ENCODE results near the gene GRIN2D.
"Not testable (repeated sequence)": the region's sequence is repeated elsewhere in the genome, so short reads cannot be mapped to it uniquely, and the experiment has no call there.

Gene GRIN2D

GRCh38 chr19:48392006-48392344 lies 1.5 kb upstream of the GRIN2D start:
- peaks cover 27% of the 10 kb centered on the region for H3K79me1 ChIP-seq (ENCODE audit: low read length)
- not testable (repeated sequence) for H2BK5ac ChIP-seq (ENCODE audit: low read depth, low read length, poor library complexity); H2AFZ ChIP-seq (ENCODE audit: insufficient read depth, low read length, poor library complexity); H3K18ac ChIP-seq (ENCODE audit: low read length); H3K4ac ChIP-seq (ENCODE audit: low read depth, low read length); H4K12ac ChIP-seq (ENCODE audit: low read depth, low read length); H3K4me3 ChIP-seq (ENCODE audit: low read depth, low read length); H3K9ac ChIP-seq (ENCODE audit: low read length); H3K27ac ChIP-seq (ENCODE audit: low read depth, low read length); H3K23ac ChIP-seq (ENCODE audit: low read length); H3K14ac ChIP-seq (ENCODE audit: low read length); H4K8ac ChIP-seq (ENCODE audit: low read depth, low read length); H2BK12ac ChIP-seq (ENCODE audit: low read length); H3K9me3 ChIP-seq (ENCODE audit: insufficient read depth, low read depth, low read length); DNase-seq; H2BK120ac ChIP-seq (ENCODE audit: insufficient read depth, low read length, poor library complexity); H4K91ac ChIP-seq (ENCODE audit: low read depth, low read length); H3K4me2 ChIP-seq (ENCODE audit: low read length); H2AK5ac ChIP-seq (ENCODE audit: low read length)
- H3K36me3 ChIP-seq (ENCODE audit: control insufficient read depth in 1 of 2, insufficient read depth in 2 of 2, low read length in 2 of 2), result peaks cover 16 to 22% of the 10 kb centered on the region in 2 experiments
- H3K4me1 ChIP-seq (ENCODE audit: control insufficient read depth in 1 of 2, insufficient read depth in 2 of 2, low read length in 2 of 2), result peaks cover 11 to 23% of the 10 kb centered on the region in 2 experiments
- H3K79me2 ChIP-seq (ENCODE audit: control insufficient read depth, insufficient read depth, low read length, poor library complexity), result peaks cover 18% of the 10 kb centered on the region
- WGBS (ENCODE audit: extremely low coverage, insufficient coverage, insufficient read length), result no CpG with 5 or more reads among the region's 1 CpG
- peaks cover 18% of the 10 kb centered on the region for H3K27me3 ChIP-seq (ENCODE audit: insufficient read depth, low read length)

- H2AFZ ChIP-seq (ENCODE audit: insufficient read depth, low read length, poor library complexity), result peak overlapping the region; percentile 42
- no peak overlapping the region for H4K12ac ChIP-seq (ENCODE audit: low read depth, low read length)
- H3K27ac ChIP-seq (ENCODE audit: low read depth, low read length), result no peak overlapping the region
- peak overlapping the region; percentile 63 for H3K18ac ChIP-seq (ENCODE audit: low read length)
- peak; percentile 35 to 54 for DNase-seq
- H4K91ac ChIP-seq (ENCODE audit: low read depth, low read length), result peak overlapping the region; percentile 12
- H3K9ac ChIP-seq (ENCODE audit: low read length), result no peak overlapping the region
- no peak overlapping the region for H3K14ac ChIP-seq (ENCODE audit: low read length)
- no CpG with 5 or more reads among the region's 15 CpGs for WGBS (ENCODE audit: extremely low coverage, insufficient coverage, insufficient read length)
- peaks cover 29% of the 10 kb centered on the region for H3K79me1 ChIP-seq (ENCODE audit: low read length)
- peaks cover 18% of the 10 kb centered on the region for H3K79me2 ChIP-seq (ENCODE audit: control insufficient read depth, insufficient read depth, low read length, poor library complexity)
- H3K4me2 ChIP-seq (ENCODE audit: low read length), result peak overlapping the region; percentile 84
- peak overlapping the region; percentile 11 for H3K4me3 ChIP-seq (ENCODE audit: low read depth, low read length)
- H2BK5ac ChIP-seq (ENCODE audit: low read depth, low read length, poor library complexity), result no peak overlapping the region
- peak overlapping the region; percentile 75 for H2BK120ac ChIP-seq (ENCODE audit: insufficient read depth, low read length, poor library complexity)
- H3K4ac ChIP-seq (ENCODE audit: low read depth, low read length), result peak overlapping the region; percentile 21
- H4K8ac ChIP-seq (ENCODE audit: low read depth, low read length), result peak overlapping the region; percentile 44
- peaks cover 10 to 12% of the 10 kb centered on the region in 2 experiments for H3K36me3 ChIP-seq (ENCODE audit: control insufficient read depth in 1 of 2, insufficient read depth in 2 of 2, low read length in 2 of 2)
- H3K4me1 ChIP-seq (ENCODE audit: control insufficient read depth in 1 of 2, insufficient read depth in 2 of 2, low read length in 2 of 2), result peaks cover 16 to 30% of the 10 kb centered on the region in 2 experiments
- H3K23ac ChIP-seq (ENCODE audit: low read length), result no peak overlapping the region
- H2AK5ac ChIP-seq (ENCODE audit: low read length), result peak overlapping the region; percentile 58
- H2BK12ac ChIP-seq (ENCODE audit: low read length), result peak overlapping the region; percentile 51
- H3K9me3 ChIP-seq (ENCODE audit: insufficient read depth, low read depth, low read length), result peaks cover 2% of the 10 kb centered on the region
- H3K27me3 ChIP-seq (ENCODE audit: insufficient read depth, low read length), result peaks cover 18% of the 10 kb centered on the region
Measured at GRCh38 chr19:48392860-48393558, 459 bp upstream of the GRIN2D start.

GRCh38 chr19:48394331-48395169 lies 1.1 kb downstream of the GRIN2D start:
- Histone ChIP-seq H3K79me2 (ENCODE audit: control insufficient read depth, insufficient read depth, low read length, poor library complexity) (peaks cover 20% of the 10 kb centered on the region), H3K79me1 (ENCODE audit: low read length) (peaks cover 34% of the 10 kb centered on the region), H2BK120ac (ENCODE audit: insufficient read depth, low read length, poor library complexity) (no peak overlapping the region), H3K23ac (ENCODE audit: low read length) (peak overlapping the region; percentile 55), H3K9ac (ENCODE audit: low read length) (no peak overlapping the region), H3K4me2 (ENCODE audit: low read length) (peak overlapping the region; percentile 84), H4K91ac (ENCODE audit: low read depth, low read length) (peak overlapping the region; percentile 45), H3K4ac (ENCODE audit: low read depth, low read length) (no peak overlapping the region), H3K18ac (ENCODE audit: low read length) (peak overlapping the region; percentile 19), H2AK5ac (ENCODE audit: low read length) (peak overlapping the region; percentile 28), H3K14ac (ENCODE audit: low read length) (peak overlapping the region; percentile 50), H2BK5ac (ENCODE audit: low read depth, low read length, poor library complexity) (no peak overlapping the region), H3K36me3 (ENCODE audit: control insufficient read depth in 1 of 2, insufficient read depth in 2 of 2, low read length in 2 of 2) (peaks cover under 1% of the 10 kb centered on the region in 2 experiments), H3K27me3 (ENCODE audit: insufficient read depth, low read length) (peaks cover 18% of the 10 kb centered on the region), H3K4me3 (ENCODE audit: low read depth, low read length) (peak overlapping the region; percentile 51), H4K8ac (ENCODE audit: low read depth, low read length) (peak overlapping the region; percentile 30), H3K4me1 (ENCODE audit: control insufficient read depth in 1 of 2, insufficient read depth in 2 of 2, low read length in 2 of 2) (peaks cover 18 to 32% of the 10 kb centered on the region in 2 experiments), H3K27ac (ENCODE audit: low read depth, low read length) (no peak overlapping the region), H2BK12ac (ENCODE audit: low read length) (peak overlapping the region; percentile 19), H4K12ac (ENCODE audit: low read depth, low read length) (no peak overlapping the region), H2AFZ (ENCODE audit: insufficient read depth, low read length, poor library complexity) (no peak overlapping the region), H3K9me3 (ENCODE audit: insufficient read depth, low read depth, low read length) (peaks cover 2% of the 10 kb centered on the region)
- no peak for DNase-seq
- no CpG with 5 or more reads among the region's 38 CpGs for whole genome bisulfite sequencing (ENCODE audit: extremely low coverage, insufficient coverage, insufficient read length)

GRCh38 chr19:48395170-48395455 lies 1.6 kb downstream of the GRIN2D start:
- DNase-seq, result no peak
- H3K4me1 ChIP-seq (ENCODE audit: control insufficient read depth in 1 of 2, insufficient read depth in 2 of 2, low read length in 2 of 2), result peaks cover 18 to 35% of the 10 kb centered on the region in 2 experiments
- no peak overlapping the region for H3K27ac ChIP-seq (ENCODE audit: low read depth, low read length)
- peaks cover 2% of the 10 kb centered on the region for H3K9me3 ChIP-seq (ENCODE audit: insufficient read depth, low read depth, low read length)
- peaks cover 18% of the 10 kb centered on the region for H3K27me3 ChIP-seq (ENCODE audit: insufficient read depth, low read length)
- peaks cover 18% of the 10 kb centered on the region for H3K79me2 ChIP-seq (ENCODE audit: control insufficient read depth, insufficient read depth, low read length, poor library complexity)
- H3K79me1 ChIP-seq (ENCODE audit: low read length), result peaks cover 36% of the 10 kb centered on the region
- no peak overlapping the region for H4K12ac ChIP-seq (ENCODE audit: low read depth, low read length)
- H2BK5ac ChIP-seq (ENCODE audit: low read depth, low read length, poor library complexity), result no peak overlapping the region
- WGBS (ENCODE audit: extremely low coverage, insufficient coverage, insufficient read length), result no CpG with 5 or more reads among the region's 6 CpGs
- H3K18ac ChIP-seq (ENCODE audit: low read length), result no peak overlapping the region
- H4K91ac ChIP-seq (ENCODE audit: low read depth, low read length), result no peak overlapping the region
- no peak overlapping the region for H3K14ac ChIP-seq (ENCODE audit: low read length)
- H2AFZ ChIP-seq (ENCODE audit: insufficient read depth, low read length, poor library complexity), result no peak overlapping the region
- no peaks in the 10 kb centered on the region for H3K36me3 ChIP-seq (ENCODE audit: control insufficient read depth in 1 of 2, insufficient read depth in 2 of 2, low read length in 2 of 2)
- H4K8ac ChIP-seq (ENCODE audit: low read depth, low read length), result no peak overlapping the region
- H2AK5ac ChIP-seq (ENCODE audit: low read length), result no peak overlapping the region
- H3K23ac ChIP-seq (ENCODE audit: low read length), result no peak overlapping the region
- no peak overlapping the region for H3K4me3 ChIP-seq (ENCODE audit: low read depth, low read length)
- H2BK12ac ChIP-seq (ENCODE audit: low read length), result no peak overlapping the region
- H2BK120ac ChIP-seq (ENCODE audit: insufficient read depth, low read length, poor library complexity), result no peak overlapping the region
- no peak overlapping the region for H3K4ac ChIP-seq (ENCODE audit: low read depth, low read length)
- no peak overlapping the region for H3K9ac ChIP-seq (ENCODE audit: low read length)
- peak overlapping the region; percentile 50 for H3K4me2 ChIP-seq (ENCODE audit: low read length)
